GM18498 (cell line): ENCODE data around the gene MAPK4.
"Not testable (repeated sequence)": the region's sequence is repeated elsewhere in the genome, so short reads cannot be mapped to it uniquely, and the experiment has no call there.

Experiments used
- ATAC-seq: cut with Tn5 transposase; IDR thresholded peaks from one replicate; pipeline ENCODE4 v1.9.1; 2021; ENCODE audit warnings: mild to moderate bottlenecking, moderate library complexity; ENCODE audit not compliant: unreplicated experiment

The MAPK4 gene

GRCh38 chr18:50749421-50749820 lies 189.5 kb downstream of the MAPK4 start:
- ATAC-seq = no peak

GRCh38 chr18:50749945-50750344 lies 190.1 kb downstream of the MAPK4 start:
- ATAC-seq = no peak

GRCh38 chr18:50750546-50750945 lies 190.7 kb downstream of the MAPK4 start:
- no peak for ATAC-seq

GRCh38 chr18:50751490-50751889 lies 191.6 kb downstream of the MAPK4 start:
- no peak for ATAC-seq

- no peak for ATAC-seq
Measured at GRCh38 chr18:50751947-50752346, 192.1 kb downstream of the MAPK4 start.

GRCh38 chr18:50753311-50753710 lies 193.4 kb downstream of the MAPK4 start:
- no peak for ATAC-seq

GRCh38 chr18:50754297-50754696 lies 194.4 kb downstream of the MAPK4 start:
- no peak for ATAC-seq

- ATAC-seq = no peak
Measured at GRCh38 chr18:50757358-50757757, 197.5 kb downstream of the MAPK4 start.

- ATAC-seq = no peak
Measured at GRCh38 chr18:50769463-50769862, 209.6 kb downstream of the MAPK4 start.

- ATAC-seq = no peak
Measured at GRCh38 chr18:50775207-50775606, 215.3 kb downstream of the MAPK4 start.

- no peak for ATAC-seq
Measured at GRCh38 chr18:50775726-50776125, 215.8 kb downstream of the MAPK4 start.

- ATAC-seq = no peak
Measured at GRCh38 chr18:50776383-50776782, 216.5 kb downstream of the MAPK4 start.

- not testable (repeated sequence) for ATAC-seq
Measured at GRCh38 chr18:50779021-50779420, 219.1 kb downstream of the MAPK4 start.
